Caco-2 (cell line): ENCODE results near the gene OR2V1. TPM values are rescaled to one million over a fixed set of nuclear protein-coding genes. Genes with fewer than 3 reads are reported as not detected.

Experiments
- BruUV-seq: library from RNA; stranded (reverse); fragments of 400-500 nt; replicated peaks from 2 replicates; lab custom pipeline; 2021; lab: Mats Ljungman, UMichigan
- CTCF ChIA-PET: fragments of 300-600 bp; sonication (Branson Sonifier 250); formaldehyde crosslinking; loops from one replicate; lab custom pipeline; 2022; ENCODE audit warnings: antibody characterized with exemption; lab: Charles Lee
- POLR2A ChIA-PET: fragments of 300-600 bp; sonication (Branson Sonifier 250); formaldehyde crosslinking; loops from one replicate; lab custom pipeline; 2022; ENCODE audit warnings: antibody characterized with exemption; lab: Charles Lee
- DNase-seq, 2 experiments: peaks; one replicate each; pipeline versions ENCODE4 v3.0.0 to v3.0.0-alpha.2; 2020 to 2022
- H3K27me3 ChIP-seq: replicated peaks from 2 replicates; pipeline ENCODE4 v1.6.0; 2011; ENCODE audit warnings: low read length; ENCODE audit not compliant: control insufficient read depth, insufficient read depth
- H3K36me3 ChIP-seq: 2 replicates; pipeline ENCODE4 v1.5.1; 2011; ENCODE audit warnings: low read length; ENCODE audit not compliant: control insufficient read depth, insufficient read depth
- H3K4me1 ChIP-seq: fragments of 250-450 bp; sonication (Bioruptor Pico); 2 replicates; pipeline ENCODE4 v1.5.1; 2020; ENCODE audit warnings: mild to moderate bottlenecking
- H3K4me3 ChIP-seq: 2 replicates; pipeline ENCODE4 v1.5.1; 2011; ENCODE audit warnings: low read depth, mild to moderate bottlenecking, control low read depth, low read length
- H3K9me3 ChIP-seq: fragments of 250-450 bp; sonication (Bioruptor Pico); 2 replicates; pipeline ENCODE4 v1.5.1; 2020; ENCODE audit warnings: mild to moderate bottlenecking, moderate library complexity
- H3K27ac Mint-ChIP-seq: one replicate; pipeline ENCODE4 v1.8.0; 2022; ENCODE audit warnings: mixed read lengths; ENCODE audit not compliant: unreplicated experiment
- H3K27me3 Mint-ChIP-seq: one replicate; pipeline ENCODE4 v1.8.0; 2022; ENCODE audit warnings: mixed read lengths; ENCODE audit not compliant: insufficient read depth, unreplicated experiment
- H3K36me3 Mint-ChIP-seq: one replicate; pipeline ENCODE4 v1.8.0; 2022; ENCODE audit warnings: mild to moderate bottlenecking, mixed read lengths; ENCODE audit not compliant: insufficient read depth, unreplicated experiment
- H3K4me1 Mint-ChIP-seq: one replicate; pipeline ENCODE4 v1.8.0; 2022; ENCODE audit warnings: low read depth, mixed read lengths; ENCODE audit not compliant: unreplicated experiment
- H3K4me3 Mint-ChIP-seq: one replicate; pipeline ENCODE4 v1.8.0; 2022; ENCODE audit warnings: mild to moderate bottlenecking, moderate library complexity, mixed read lengths; ENCODE audit not compliant: unreplicated experiment
- H3K9me3 Mint-ChIP-seq: one replicate; pipeline ENCODE4 v1.8.0; 2022; ENCODE audit warnings: mixed read lengths; ENCODE audit not compliant: unreplicated experiment
- CTCF ChIP-seq, 2 experiments: fragments of 200-600 bp in 1 of 2; IDR thresholded peaks; 1 replicate in 1 of 2; 2 replicates in 1 of 2; pipeline versions ENCODE4 v1.5.1 to v1.8.0; 2011 to 2022; ENCODE audit warnings: antibody characterized with exemption in 1 of 2, control low read depth in 1 of 2, inconsistent platforms in 1 of 2, low read depth in 1 of 2, low read length in 1 of 2, mild to moderate bottlenecking in 1 of 2, moderate library complexity in 1 of 2; ENCODE audit not compliant: insufficient read depth in 1 of 2, severe bottlenecking in 1 of 2, unreplicated experiment in 1 of 2
- intact Hi-C: fragments of 100-400 bp; cut with micrococcal nuclease; formaldehyde crosslinking; loops from one replicate; pipeline ENCODE4 v1.10.0; 2022; ENCODE audit not compliant: unreplicated experiment
- total RNA-seq: library from RNA; stranded (reverse); gene quantifications from 2 replicates; pipeline ENCODE4 v1.2.3, GENCODE V29; 2022

Gene OR2V1
- total RNA-seq, 1 experiment from 2014 or later: not detected

- Histone ChIP-seq H3K4me3 (no peak overlapping the region), H3K9me3 (no peaks in the 10 kb centered on the region), H3K27me3 (no peaks in the 10 kb centered on the region), H3K4me1 (0 out of 2 replicates have a peak, but pooled peaks cover 4% of the 10 kb centered on the region), H3K36me3 (no peaks in the 10 kb centered on the region)
- Mint-ChIP-seq H3K9me3 (no peaks in the 10 kb centered on the region), H3K4me1 (peaks cover 16% of the 10 kb centered on the region), H3K4me3 (no peak overlapping the region), H3K27ac (no peak overlapping the region), H3K36me3 (peaks cover 15% of the 10 kb centered on the region), H3K27me3 (peaks cover 3% of the 10 kb centered on the region)
- no TSS peak for BruUV-seq
- ChIA-PET POLR2A (interaction anchor here (0.6 kb wide), 1 partner anchor 16 kb away, joined by 3 read pairs; no protein-coding TSS in a partner anchor), CTCF (no interaction called here)
- no peak for TF ChIP-seq CTCF (IDR thresholded peaks at IDR 0.05; ENCODE audit: insufficient read depth in 1 of 2, low read depth in 1 of 2, low read length in 1 of 2, severe bottlenecking in 1 of 2, unreplicated experiment in 1 of 2)
- no peak for DNase-seq
- intact Hi-C loops: no loop called here
Measured at GRCh38 chr5:181168595-181169118, 37.7 kb upstream of the OR2V1 start.

- CTCF ChIA-PET: interaction anchor here (0.6 kb wide), 1 partner anchor 36 kb away, joined by 3 read pairs; no protein-coding TSS in a partner anchor
- POLR2A ChIA-PET: interaction anchor here (0.6 kb wide), 1 partner anchor 16 kb away, joined by 3 read pairs; no protein-coding TSS in a partner anchor
- no TSS peak for BruUV-seq
- H3K4me3 Mint-ChIP-seq: no peak overlapping the region
- H3K4me1 ChIP-seq: 0 out of 2 replicates have a peak, but pooled peaks cover 4% of the 10 kb centered on the region
- peaks cover 8% of the 10 kb centered on the region for H3K36me3 Mint-ChIP-seq
- H3K36me3 ChIP-seq: no peaks in the 10 kb centered on the region
- TF ChIP-seq CTCF (IDR thresholded peaks at IDR 0.05; ENCODE audit: insufficient read depth in 1 of 2, low read depth in 1 of 2, low read length in 1 of 2, severe bottlenecking in 1 of 2, unreplicated experiment in 1 of 2): peak; percentile 34 to 48
- H3K4me1 Mint-ChIP-seq: peaks cover 10% of the 10 kb centered on the region
- H3K27me3 ChIP-seq: no peaks in the 10 kb centered on the region
- H3K9me3 ChIP-seq: no peaks in the 10 kb centered on the region
- intact Hi-C loops: no loop called here
- H3K27me3 Mint-ChIP-seq: peaks cover 3% of the 10 kb centered on the region
- DNase-seq: peak in 1 of 2 experiments; percentile 59
- H3K9me3 Mint-ChIP-seq: no peaks in the 10 kb centered on the region
- H3K4me3 ChIP-seq: no peak overlapping the region
- no peak overlapping the region for H3K27ac Mint-ChIP-seq
Measured at GRCh38 chr5:181167814-181168488, 37.0 kb upstream of the OR2V1 start.

GRCh38 chr5:181166812-181167733 is 36.1 kb upstream of the OR2V1 start:
- no peak for DNase-seq
- Mint-ChIP-seq H3K27me3 (peaks cover 3% of the 10 kb centered on the region), H3K4me1 (peaks cover 6% of the 10 kb centered on the region), H3K9me3 (no peaks in the 10 kb centered on the region), H3K4me3 (no peak overlapping the region), H3K27ac (no peak overlapping the region), H3K36me3 (peaks cover 6% of the 10 kb centered on the region)
- POLR2A ChIA-PET: no interaction called here
- no peak for TF ChIP-seq CTCF (IDR thresholded peaks at IDR 0.05; ENCODE audit: insufficient read depth in 1 of 2, low read depth in 1 of 2, low read length in 1 of 2, severe bottlenecking in 1 of 2, unreplicated experiment in 1 of 2)
- no peaks in the 10 kb centered on the region for H3K27me3 ChIP-seq
- H3K4me3 ChIP-seq: no peak overlapping the region
- no peaks in the 10 kb centered on the region for H3K36me3 ChIP-seq
- CTCF ChIA-PET: interaction anchor here (0.6 kb wide), 1 partner anchor 37 kb away, joined by 3 read pairs; no protein-coding TSS in a partner anchor
- H3K4me1 ChIP-seq: 0 out of 2 replicates have a peak, but pooled peaks cover 4% of the 10 kb centered on the region
- no TSS peak for BruUV-seq
- intact Hi-C loops: no loop called here
- no peaks in the 10 kb centered on the region for H3K9me3 ChIP-seq
